Left ventricle myocardium inferior (tissue), 1 donor: ENCODE results near the gene STK32B. TPM values are rescaled to one million over a fixed set of nuclear protein-coding genes. Genes with fewer than 3 reads are reported as not detected.

ENCODE experiments used
- DNase-seq: peaks from one replicate; pipeline ENCODE4 v3.0.0-alpha.2; 2020
- H3K27ac ChIP-seq: fragments of 200-600 bp; replicated peaks from 2 replicates; pipeline ENCODE4 v1.8.0; 2021
- H3K27me3 ChIP-seq: fragments of 200-600 bp; 2 replicates; pipeline ENCODE4 v1.8.0; 2021; ENCODE audit warnings: low read depth
- H3K36me3 ChIP-seq: fragments of 200-600 bp; 2 replicates; pipeline ENCODE4 v1.8.0; 2021
- H3K4me1 ChIP-seq: fragments of 200-600 bp; 2 replicates; pipeline ENCODE4 v1.8.0; 2021
- H3K4me3 ChIP-seq: fragments of 200-600 bp; 2 replicates; pipeline ENCODE4 v1.8.0; 2021; ENCODE audit warnings: mild to moderate bottlenecking, moderate library complexity
- H3K9me3 ChIP-seq: fragments of 200-600 bp; replicated peaks from 2 replicates; pipeline ENCODE4 v1.8.0; 2021
- CTCF ChIP-seq: fragments of 200-600 bp; IDR thresholded peaks from 2 replicates; pipeline ENCODE4 v1.8.0; 2021; ENCODE audit warnings: antibody characterized with exemption, mild to moderate bottlenecking, borderline replicate concordance
- intact Hi-C: fragments of 100-400 bp; cut with micrococcal nuclease; formaldehyde crosslinking; loops from one replicate; pipeline ENCODE4 v1.11.0; 2022
- total RNA-seq: library from RNA; stranded (reverse); fragmentation: NEBNext Ultra II Directional; extraction: Animal tissue kit (Norgen Biotek cat#: 25700); gene quantifications from one replicate; pipeline ENCODE4 v1.2.1, GENCODE V29; 2021
- donor health status: DM: no; HTN: yes; CAD: no; lungs with severe emphysema.

Gene STK32B
- total RNA-seq, 1 donor from 2014 or later, result 0.55 TPM

- no peaks in the 10 kb centered on the region for H3K4me1 ChIP-seq
- TF ChIP-seq CTCF, result no peak
- intact Hi-C loops, result no loop called here
- peaks cover 16% of the 10 kb centered on the region for H3K9me3 ChIP-seq
- H3K27ac ChIP-seq, result no peak overlapping the region
- peaks cover 37% of the 10 kb centered on the region for H3K27me3 ChIP-seq
- H3K4me3 ChIP-seq, result no peak overlapping the region
- no peaks in the 10 kb centered on the region for H3K36me3 ChIP-seq
- DNase-seq, result no peak
Measured at GRCh38 chr4:5374592-5374991, 323.3 kb downstream of the STK32B start.

GRCh38 chr4:5374994-5375393 lies 323.7 kb downstream of the STK32B start:
- Histone ChIP-seq H3K27ac (no peak overlapping the region), H3K4me3 (no peak overlapping the region)
- no peak for DNase-seq

GRCh38 chr4:5376015-5376414 lies 324.7 kb downstream of the STK32B start:
- no peak for TF ChIP-seq CTCF
- peaks cover 37% of the 10 kb centered on the region for H3K27me3 ChIP-seq
- no peak overlapping the region for H3K27ac ChIP-seq
- no peaks in the 10 kb centered on the region for H3K4me1 ChIP-seq
- no peaks in the 10 kb centered on the region for H3K36me3 ChIP-seq
- H3K4me3 ChIP-seq, result no peak overlapping the region
- DNase-seq, result no peak
- H3K9me3 ChIP-seq, result peaks cover 16% of the 10 kb centered on the region
- intact Hi-C loops, result no loop called here

More at GRCh38 chr4:5374994-5375393, 323.7 kb downstream of the STK32B start:
- Histone ChIP-seq H3K9me3 (peaks cover 16% of the 10 kb centered on the region), H3K4me1 (no peaks in the 10 kb centered on the region), H3K36me3 (no peaks in the 10 kb centered on the region), H3K27me3 (peaks cover 37% of the 10 kb centered on the region)
- TF ChIP-seq CTCF, result no peak
- intact Hi-C loops, result no loop called here

GRCh38 chr4:5378002-5378401 lies 326.7 kb downstream of the STK32B start:
- no peaks in the 10 kb centered on the region for H3K36me3 ChIP-seq
- H3K9me3 ChIP-seq, result peaks cover 16% of the 10 kb centered on the region
- no peak overlapping the region for H3K27ac ChIP-seq
- H3K4me1 ChIP-seq, result peaks cover 6% of the 10 kb centered on the region
- intact Hi-C loops, result no loop called here
- peaks cover 37% of the 10 kb centered on the region for H3K27me3 ChIP-seq
- TF ChIP-seq CTCF, result no peak
- H3K4me3 ChIP-seq, result no peak overlapping the region
- DNase-seq, result no peak

- intact Hi-C loops, result no loop called here
- no peaks in the 10 kb centered on the region for H3K9me3 ChIP-seq
- peaks cover 37% of the 10 kb centered on the region for H3K27me3 ChIP-seq
- H3K27ac ChIP-seq, result no peak overlapping the region
- no peak overlapping the region for H3K4me3 ChIP-seq
- TF ChIP-seq CTCF, result no peak
- DNase-seq, result no peak
- no peaks in the 10 kb centered on the region for H3K36me3 ChIP-seq
- peaks cover 6% of the 10 kb centered on the region for H3K4me1 ChIP-seq
Measured at GRCh38 chr4:5379895-5380294, 328.6 kb downstream of the STK32B start.
